Coronary artery (tissue), 2 donors: ENCODE data around the gene ELP5.

Experiments used
- DNase-seq: peaks from one replicate; pipeline ENCODE4 v3.0.0-alpha.2; 2017; ENCODE audit warnings: low spot score
- H3K27ac ChIP-seq, 2 donors: fragments of 200-600 bp; sonication (generic); one replicate each; pipeline ENCODE4 v1.5.1; 2016 to 2019
- H3K4me3 ChIP-seq: fragments of 200-600 bp; sonication (generic); 2 replicates; pipeline ENCODE4 v1.5.1; 2016; ENCODE audit warnings: mild to moderate bottlenecking, moderate library complexity
- CTCF ChIP-seq: fragments of 200-600 bp; sonication (generic); IDR thresholded peaks from one replicate; pipeline ENCODE4 v1.5.1; 2019; ENCODE audit warnings: antibody characterized with exemption

Gene ELP5

GRCh38 chr17:7208027-7208571 lies 43.9 kb upstream of the ELP5 start:
- DNase-seq: no peak
- no peak for TF ChIP-seq CTCF
- Histone ChIP-seq H3K27ac (no peak overlapping the region), H3K4me3 (no peak overlapping the region)

- no peak for DNase-seq
- TF ChIP-seq CTCF: no peak
- H3K4me3 ChIP-seq: no peak overlapping the region
- no peak overlapping the region for H3K27ac ChIP-seq
Observed at GRCh38 chr17:7208754-7209460, 43.1 kb upstream of the ELP5 start.

- no peak overlapping the region for H3K27ac ChIP-seq
- no peak overlapping the region for H3K4me3 ChIP-seq
- no peak for TF ChIP-seq CTCF
- no peak for DNase-seq
Observed at GRCh38 chr17:7211491-7212273, 40.3 kb upstream of the ELP5 start.

- H3K27ac ChIP-seq: peak overlapping the region; percentile 69 to 99
- TF ChIP-seq CTCF: no peak
- peak overlapping the region; percentile 72 for H3K4me3 ChIP-seq
- peak; percentile 91 for DNase-seq
Observed at GRCh38 chr17:7213895-7214299, 38.1 kb upstream of the ELP5 start.

GRCh38 chr17:7214300-7215135 lies 37.5 kb upstream of the ELP5 start:
- DNase-seq: peak; percentile 99
- Histone ChIP-seq H3K27ac (peak overlapping the region; percentile 69 to 99), H3K4me3 (peak overlapping the region; percentile 72)
- no peak for TF ChIP-seq CTCF

GRCh38 chr17:7215136-7215638 lies 36.8 kb upstream of the ELP5 start:
- peak overlapping the region; percentile 72 for H3K4me3 ChIP-seq
- no peak for DNase-seq
- H3K27ac ChIP-seq: peak overlapping the region; percentile 69 to 99
- no peak for TF ChIP-seq CTCF
